GM12878 (cell line): ENCODE data around the gene LIX1L. TPM values are rescaled to one million over a fixed set of nuclear protein-coding genes. Genes with fewer than 3 reads are reported as not detected.

Experiments used
- CBFB ChIP-seq: IDR thresholded peaks from 2 replicates; pipeline ENCODE4 v1.6.1; 2016; ENCODE audit warnings: antibody characterized with exemption, low read depth
- CREB1 ChIP-seq: IDR thresholded peaks from 2 replicates; pipeline ENCODE4 v1.6.1; 2012; ENCODE audit warnings: low read depth, mild to moderate bottlenecking, inconsistent platforms
- EED ChIP-seq: sonication (generic); IDR thresholded peaks from 2 replicates; pipeline ENCODE4 v1.6.1; 2016; ENCODE audit warnings: antibody characterized with exemption, low read depth
- FOS ChIP-seq: IDR thresholded peaks from 3 replicates; pipeline ENCODE4 v1.6.1; 2011; ENCODE audit warnings: borderline replicate concordance; ENCODE audit not compliant: insufficient read length; ENCODE audit errors: extremely low read depth
- NRF1 ChIP-seq: conservative IDR thresholded peaks from 2 replicates; pipeline ENCODE4 v1.6.1; 2011; ENCODE audit warnings: mild to moderate bottlenecking, low read depth, low read length, improper control_type of control experiment
- POLR2AphosphoS2 ChIP-seq: IDR thresholded peaks from 2 replicates; pipeline ENCODE4 v1.6.1; 2011; ENCODE audit warnings: low read depth, mild to moderate bottlenecking, low read length, improper control_type of control experiment, moderate library complexity
- RCOR1 ChIP-seq: conservative IDR thresholded peaks from 2 replicates; pipeline ENCODE4 v1.6.1; 2012; ENCODE audit warnings: low read depth, low read length, improper control_type of control experiment
- RFX5 ChIP-seq: IDR thresholded peaks from 2 replicates; pipeline ENCODE4 v1.6.1; 2011; ENCODE audit warnings: low read depth, low read length, improper control_type of control experiment
- RUNX3 ChIP-seq: IDR thresholded peaks from 2 replicates; pipeline ENCODE4 v1.6.1; 2012; ENCODE audit warnings: low read length, inconsistent platforms
- SIX5 ChIP-seq: IDR thresholded peaks from 2 replicates; pipeline ENCODE4 v1.6.1; 2011; ENCODE audit warnings: mild to moderate bottlenecking, low read depth, low read length, moderate library complexity; ENCODE audit not compliant: severe bottlenecking
- SPI1 ChIP-seq: IDR thresholded peaks from 2 replicates; pipeline ENCODE4 v1.6.1; 2011; ENCODE audit warnings: low read depth, mild to moderate bottlenecking, low read length, moderate library complexity, borderline replicate concordance; ENCODE audit not compliant: insufficient read depth
- STAT3 ChIP-seq: IDR thresholded peaks from 2 replicates; pipeline ENCODE4 v1.6.1; 2011; ENCODE audit warnings: low read depth, low read length, improper control_type of control experiment
- WRNIP1 ChIP-seq: IDR thresholded peaks from 2 replicates; pipeline ENCODE4 v1.6.1; 2011; ENCODE audit warnings: low read depth, low read length, improper control_type of control experiment, borderline replicate concordance
- ZNF384 ChIP-seq: IDR thresholded peaks from 2 replicates; pipeline ENCODE4 v1.6.1; 2012; ENCODE audit warnings: low read depth, mild to moderate bottlenecking, low read length, improper control_type of control experiment, borderline replicate concordance
- ZZZ3 ChIP-seq: IDR thresholded peaks from 2 replicates; pipeline ENCODE4 v1.6.1; 2011; ENCODE audit warnings: low read depth; ENCODE audit not compliant: control insufficient read depth, insufficient read length
- polyA plus RNA-seq, 11 experiments: library from polyadenylated mRNA; depleted of rRNA in 4 of 11; unstranded in 6 of 11; stranded (reverse) in 5 of 11; fragments of >200 nt; fragmentation: Nextera tagmentation in 4 of 11; fragmentation: Illumina TruSeq in 1 of 11; extraction: Ambion mirVana in 4 of 11; extraction: Trizol in 1 of 11; gene quantifications; 1 replicate in 1 of 11; 2 replicates in 10 of 11; pipeline versions ENCODE4 v1.2.1 to v1.2.3, GENCODE V29; 2011 to 2016; ENCODE audit warnings: inconsistent platforms in 2 of 11, missing spikeins in 2 of 11, low read depth in 1 of 11
- total RNA-seq, 4 experiments: library from RNA; depleted of rRNA in 3 of 4; stranded (reverse); fragments of >200 nt in 3 of 4; fragmentation: Illumina TruSeq in 1 of 4; extraction: Trizol in 1 of 4; gene quantifications; 2 replicates each; pipeline versions ENCODE4 v1.2.1 to v1.2.3, GENCODE V29; 2013 to 2021
- TF ChIP-seq, protein P1 (sequence below): fragments of 150-350 bp; IDR thresholded peaks from 2 replicates; pipeline ENCODE4 v1.6.1; 2014; ENCODE audit warnings: mild to moderate bottlenecking, low read depth, low read length
- TF ChIP-seq, protein P2 (sequence below): IDR thresholded peaks from 2 replicates; pipeline ENCODE4 v1.6.1; 2011; ENCODE audit warnings: borderline replicate concordance, low read depth, mild to moderate bottlenecking, moderate library complexity, low read length; ENCODE audit not compliant: insufficient read depth, poor library complexity, severe bottlenecking
- TF ChIP-seq, protein P3 (sequence below): IDR thresholded peaks from 2 replicates; pipeline ENCODE4 v1.6.1; 2012; ENCODE audit warnings: mild to moderate bottlenecking, low read depth, low read length
- TF ChIP-seq, protein P4 (sequence below): IDR thresholded peaks from 2 replicates; pipeline ENCODE4 v1.6.1; 2012; ENCODE audit warnings: low read depth, low read length, improper control_type of control experiment

The LIX1L gene
- total and polyA plus RNA-seq, 10 of the 15 experiments (the other 5 are each of a cell fraction or from before 2014, with no cell fraction given) = 5.5 to 48.2 (median 15.3) TPM

DNA sequence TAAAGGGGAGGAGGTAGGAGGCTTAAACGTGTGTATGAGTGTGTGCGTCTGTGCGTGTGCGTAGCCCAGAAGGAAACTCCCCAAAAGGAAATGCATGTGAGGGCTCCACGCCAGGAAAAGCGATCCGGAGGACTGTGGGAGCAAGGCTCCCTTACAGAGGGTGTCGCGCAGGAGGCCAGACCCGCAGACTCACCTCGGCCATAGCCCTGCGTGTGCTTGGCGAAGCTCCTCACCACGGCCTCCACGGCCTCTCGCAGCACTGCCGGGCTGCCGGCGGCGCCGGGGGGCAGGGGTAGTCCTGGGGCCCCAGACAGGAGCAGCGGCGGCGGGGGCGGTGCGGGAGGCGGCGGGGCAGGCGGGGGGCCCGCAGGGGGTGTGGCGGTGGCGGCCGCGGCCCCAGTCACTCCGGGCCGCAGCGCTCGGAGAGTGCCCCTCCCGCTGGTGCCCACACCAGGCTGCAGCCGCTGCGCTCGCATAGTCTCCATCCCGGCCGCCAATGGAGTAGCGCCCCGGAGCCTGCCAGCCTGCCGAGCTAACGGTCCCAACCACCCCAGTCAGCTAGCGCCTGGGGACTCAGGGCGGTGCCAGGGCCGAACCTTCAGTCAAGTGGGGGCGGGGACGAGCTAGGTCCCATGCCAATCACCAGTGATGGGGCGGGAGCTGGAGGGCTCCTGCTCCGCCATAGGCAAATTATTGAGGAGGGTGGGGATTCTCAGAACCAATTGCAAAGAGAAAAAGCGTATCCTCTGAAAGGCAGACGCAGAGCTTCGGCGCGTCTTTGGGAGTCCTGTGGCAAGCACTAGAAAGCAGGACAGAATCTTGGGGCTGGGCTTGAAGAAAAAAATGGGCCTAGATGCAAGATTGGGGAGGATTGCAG lies at the start of gene LIX1L (continued):
- TF ChIP-seq, protein P1, sequence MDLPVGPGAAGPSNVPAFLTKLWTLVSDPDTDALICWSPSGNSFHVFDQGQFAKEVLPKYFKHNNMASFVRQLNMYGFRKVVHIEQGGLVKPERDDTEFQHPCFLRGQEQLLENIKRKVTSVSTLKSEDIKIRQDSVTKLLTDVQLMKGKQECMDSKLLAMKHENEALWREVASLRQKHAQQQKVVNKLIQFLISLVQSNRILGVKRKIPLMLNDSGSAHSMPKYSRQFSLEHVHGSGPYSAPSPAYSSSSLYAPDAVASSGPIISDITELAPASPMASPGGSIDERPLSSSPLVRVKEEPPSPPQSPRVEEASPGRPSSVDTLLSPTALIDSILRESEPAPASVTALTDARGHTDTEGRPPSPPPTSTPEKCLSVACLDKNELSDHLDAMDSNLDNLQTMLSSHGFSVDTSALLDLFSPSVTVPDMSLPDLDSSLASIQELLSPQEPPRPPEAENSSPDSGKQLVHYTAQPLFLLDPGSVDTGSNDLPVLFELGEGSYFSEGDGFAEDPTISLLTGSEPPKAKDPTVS = no peak
- TF ChIP-seq, protein P2, sequence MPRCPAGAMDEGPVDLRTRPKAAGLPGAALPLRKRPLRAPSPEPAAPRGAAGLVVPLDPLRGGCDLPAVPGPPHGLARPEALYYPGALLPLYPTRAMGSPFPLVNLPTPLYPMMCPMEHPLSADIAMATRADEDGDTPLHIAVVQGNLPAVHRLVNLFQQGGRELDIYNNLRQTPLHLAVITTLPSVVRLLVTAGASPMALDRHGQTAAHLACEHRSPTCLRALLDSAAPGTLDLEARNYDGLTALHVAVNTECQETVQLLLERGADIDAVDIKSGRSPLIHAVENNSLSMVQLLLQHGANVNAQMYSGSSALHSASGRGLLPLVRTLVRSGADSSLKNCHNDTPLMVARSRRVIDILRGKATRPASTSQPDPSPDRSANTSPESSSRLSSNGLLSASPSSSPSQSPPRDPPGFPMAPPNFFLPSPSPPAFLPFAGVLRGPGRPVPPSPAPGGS = no peak
- no peak for TF ChIP-seq RUNX3
- TF ChIP-seq, protein P3, sequence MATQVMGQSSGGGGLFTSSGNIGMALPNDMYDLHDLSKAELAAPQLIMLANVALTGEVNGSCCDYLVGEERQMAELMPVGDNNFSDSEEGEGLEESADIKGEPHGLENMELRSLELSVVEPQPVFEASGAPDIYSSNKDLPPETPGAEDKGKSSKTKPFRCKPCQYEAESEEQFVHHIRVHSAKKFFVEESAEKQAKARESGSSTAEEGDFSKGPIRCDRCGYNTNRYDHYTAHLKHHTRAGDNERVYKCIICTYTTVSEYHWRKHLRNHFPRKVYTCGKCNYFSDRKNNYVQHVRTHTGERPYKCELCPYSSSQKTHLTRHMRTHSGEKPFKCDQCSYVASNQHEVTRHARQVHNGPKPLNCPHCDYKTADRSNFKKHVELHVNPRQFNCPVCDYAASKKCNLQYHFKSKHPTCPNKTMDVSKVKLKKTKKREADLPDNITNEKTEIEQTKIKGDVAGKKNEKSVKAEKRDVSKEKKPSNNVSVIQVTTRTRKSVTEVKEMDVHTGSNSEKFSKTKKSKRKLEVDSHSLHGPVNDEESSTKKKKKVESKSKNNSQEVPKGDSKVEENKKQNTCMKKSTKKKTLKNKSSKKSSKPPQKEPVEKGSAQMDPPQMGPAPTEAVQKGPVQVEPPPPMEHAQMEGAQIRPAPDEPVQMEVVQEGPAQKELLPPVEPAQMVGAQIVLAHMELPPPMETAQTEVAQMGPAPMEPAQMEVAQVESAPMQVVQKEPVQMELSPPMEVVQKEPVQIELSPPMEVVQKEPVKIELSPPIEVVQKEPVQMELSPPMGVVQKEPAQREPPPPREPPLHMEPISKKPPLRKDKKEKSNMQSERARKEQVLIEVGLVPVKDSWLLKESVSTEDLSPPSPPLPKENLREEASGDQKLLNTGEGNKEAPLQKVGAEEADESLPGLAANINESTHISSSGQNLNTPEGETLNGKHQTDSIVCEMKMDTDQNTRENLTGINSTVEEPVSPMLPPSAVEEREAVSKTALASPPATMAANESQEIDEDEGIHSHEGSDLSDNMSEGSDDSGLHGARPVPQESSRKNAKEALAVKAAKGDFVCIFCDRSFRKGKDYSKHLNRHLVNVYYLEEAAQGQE = no peak
- TF ChIP-seq STAT3 = no peak
- peak; percentile 9 for TF ChIP-seq FOS
- no peak for TF ChIP-seq ZZZ3
- TF ChIP-seq, protein P4, sequence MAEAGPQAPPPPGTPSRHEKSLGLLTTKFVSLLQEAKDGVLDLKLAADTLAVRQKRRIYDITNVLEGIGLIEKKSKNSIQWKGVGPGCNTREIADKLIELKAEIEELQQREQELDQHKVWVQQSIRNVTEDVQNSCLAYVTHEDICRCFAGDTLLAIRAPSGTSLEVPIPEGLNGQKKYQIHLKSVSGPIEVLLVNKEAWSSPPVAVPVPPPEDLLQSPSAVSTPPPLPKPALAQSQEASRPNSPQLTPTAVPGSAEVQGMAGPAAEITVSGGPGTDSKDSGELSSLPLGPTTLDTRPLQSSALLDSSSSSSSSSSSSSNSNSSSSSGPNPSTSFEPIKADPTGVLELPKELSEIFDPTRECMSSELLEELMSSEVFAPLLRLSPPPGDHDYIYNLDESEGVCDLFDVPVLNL = no peak
- TF ChIP-seq SPI1 = no peak
- TF ChIP-seq ZNF384 = no peak
- peak; percentile 80; the same call in 1 of the 2 replicates for TF ChIP-seq WRNIP1
- no peak for TF ChIP-seq CBFB
- 0 out of 2 replicates have a peak, but pooled peaks have one; percentile 61 for TF ChIP-seq POLR2AphosphoS2
- no peak for TF ChIP-seq SIX5
- no peak for TF ChIP-seq RCOR1
- 0 out of 2 replicates have a peak, but pooled peaks have one; percentile 24 for TF ChIP-seq RFX5
- peak; percentile 52; the same call in 1 of the 2 replicates for TF ChIP-seq CREB1
- peak; percentile 70 for TF ChIP-seq EED
- 0 out of 2 replicates have a peak, but pooled peaks have one; percentile 6 for TF ChIP-seq NRF1
